ENCODE measurements around the gene FXYD7. TPM values are rescaled to one million over a fixed set of nuclear protein-coding genes. Genes with fewer than 3 reads are reported as not detected.

Gene FXYD7
- total and polyA plus RNA-seq, 2 of the 13 experiments (the other 11 are each of a cell fraction or from before 2014, with no cell fraction given): 0.55 TPM; not detected in 1

DNA sequence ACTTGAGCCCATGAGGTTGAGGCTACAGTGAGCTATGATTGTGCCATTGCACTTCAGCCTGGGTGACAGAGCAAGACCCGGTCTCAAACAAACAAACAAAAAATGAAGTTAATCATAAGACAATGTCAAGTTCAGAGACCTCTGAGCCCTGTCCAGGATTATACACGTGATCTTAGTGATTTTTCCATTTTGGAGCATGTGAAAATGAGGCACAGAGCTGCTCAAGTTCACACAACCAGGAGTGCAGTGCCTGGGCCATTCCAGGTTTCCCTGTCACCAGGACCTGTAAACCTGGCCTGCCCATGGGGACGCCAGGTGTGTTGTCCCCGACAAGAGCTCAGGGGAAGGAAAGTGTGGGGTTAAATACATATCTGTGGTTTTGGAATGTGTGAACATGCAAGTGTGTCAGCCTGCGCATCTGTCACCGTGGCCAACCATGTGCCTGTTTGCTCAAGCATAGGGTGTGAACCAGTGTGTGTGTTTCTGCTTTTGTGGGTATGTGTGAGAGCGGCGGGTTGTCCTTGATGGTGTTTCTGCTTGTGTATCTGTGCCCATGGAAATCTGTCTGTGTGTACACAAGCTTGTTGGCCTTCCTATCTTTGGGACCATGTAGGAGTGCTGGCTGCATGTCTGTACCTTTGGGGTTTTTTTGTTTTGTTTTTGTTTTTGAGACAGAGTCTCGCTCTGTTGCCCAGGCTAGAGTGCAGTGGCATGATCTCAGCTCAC is 5.9 kb upstream of the FXYD7 start (continued):
- TF ChIP-seq TBP (CRISPR knock-in tag; IDR thresholded peaks at IDR 0.05): no peak
- 0 out of 2 replicates have a peak, but pooled peaks have one; percentile 15 for TF ChIP-seq ZNF616 (CRISPR knock-in tag; IDR thresholded peaks at IDR 0.05; ENCODE audit: low read depth)
- no peak for TF ChIP-seq ZC3H13 (CRISPR knock-in tag; IDR thresholded peaks at IDR 0.05)
- no peak for TF ChIP-seq TARDBP (CRISPR knock-in tag; IDR thresholded peaks at IDR 0.05)
- TF ChIP-seq FOXA1 (IDR thresholded peaks at IDR 0.05): no peak; the same call in 1 of the 2 replicates
- peak; percentile 76; the same call in 1 of the 2 replicates for TF ChIP-seq FOXA1 (CRISPR knock-in tag; IDR thresholded peaks at IDR 0.05)
- TF ChIP-seq, protein P1, sequence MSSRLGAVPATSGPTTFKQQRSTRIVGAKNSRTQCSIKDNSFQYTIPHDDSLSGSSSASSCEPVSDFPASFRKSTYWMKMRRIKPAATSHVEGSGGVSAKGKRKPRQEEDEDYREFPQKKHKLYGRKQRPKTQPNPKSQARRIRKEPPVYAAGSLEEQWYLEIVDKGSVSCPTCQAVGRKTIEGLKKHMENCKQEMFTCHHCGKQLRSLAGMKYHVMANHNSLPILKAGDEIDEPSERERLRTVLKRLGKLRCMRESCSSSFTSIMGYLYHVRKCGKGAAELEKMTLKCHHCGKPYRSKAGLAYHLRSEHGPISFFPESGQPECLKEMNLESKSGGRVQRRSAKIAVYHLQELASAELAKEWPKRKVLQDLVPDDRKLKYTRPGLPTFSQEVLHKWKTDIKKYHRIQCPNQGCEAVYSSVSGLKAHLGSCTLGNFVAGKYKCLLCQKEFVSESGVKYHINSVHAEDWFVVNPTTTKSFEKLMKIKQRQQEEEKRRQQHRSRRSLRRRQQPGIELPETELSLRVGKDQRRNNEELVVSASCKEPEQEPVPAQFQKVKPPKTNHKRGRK (CRISPR knock-in tag; IDR thresholded peaks at IDR 0.05): no peak
- no peak; the same call in 1 of the 2 replicates for TF ChIP-seq ZFP37 (CRISPR knock-in tag; IDR thresholded peaks at IDR 0.05; ENCODE audit: borderline replicate concordance)
- no peak for TF ChIP-seq ZNF333 (CRISPR knock-in tag; IDR thresholded peaks at IDR 0.05; ENCODE audit: borderline replicate concordance)
- no peak for TF ChIP-seq U2AF2 (IDR thresholded peaks at IDR 0.05; ENCODE audit: low read depth, low read length)
- no peak for TF ChIP-seq ZNF552 (CRISPR knock-in tag; IDR thresholded peaks at IDR 0.05; ENCODE audit: borderline replicate concordance)
- TF ChIP-seq, protein P2, sequence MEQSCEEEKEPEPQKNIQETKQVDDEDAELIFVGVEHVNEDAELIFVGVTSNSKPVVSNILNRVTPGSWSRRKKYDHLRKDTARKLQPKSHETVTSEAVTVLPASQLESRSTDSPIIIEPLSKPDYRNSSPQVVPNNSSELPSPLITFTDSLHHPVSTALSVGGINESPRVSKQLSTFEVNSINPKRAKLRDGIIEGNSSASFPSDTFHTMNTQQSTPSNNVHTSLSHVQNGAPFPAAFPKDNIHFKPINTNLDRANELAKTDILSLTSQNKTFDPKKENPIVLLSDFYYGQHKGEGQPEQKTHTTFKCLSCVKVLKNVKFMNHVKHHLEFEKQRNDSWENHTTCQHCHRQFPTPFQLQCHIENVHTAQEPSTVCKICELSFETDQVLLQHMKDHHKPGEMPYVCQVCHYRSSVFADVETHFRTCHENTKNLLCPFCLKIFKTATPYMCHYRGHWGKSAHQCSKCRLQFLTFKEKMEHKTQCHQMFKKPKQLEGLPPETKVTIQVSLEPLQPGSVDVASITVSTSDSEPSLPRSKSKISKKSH (CRISPR knock-in tag; IDR thresholded peaks at IDR 0.05; ENCODE audit: borderline replicate concordance): no peak
- no peak for TF ChIP-seq NFE2L2 (IDR thresholded peaks at IDR 0.05; ENCODE audit: low read length)
- no peak for TF ChIP-seq ZFY (CRISPR knock-in tag; IDR thresholded peaks at IDR 0.05)
- TF ChIP-seq, protein P3, sequence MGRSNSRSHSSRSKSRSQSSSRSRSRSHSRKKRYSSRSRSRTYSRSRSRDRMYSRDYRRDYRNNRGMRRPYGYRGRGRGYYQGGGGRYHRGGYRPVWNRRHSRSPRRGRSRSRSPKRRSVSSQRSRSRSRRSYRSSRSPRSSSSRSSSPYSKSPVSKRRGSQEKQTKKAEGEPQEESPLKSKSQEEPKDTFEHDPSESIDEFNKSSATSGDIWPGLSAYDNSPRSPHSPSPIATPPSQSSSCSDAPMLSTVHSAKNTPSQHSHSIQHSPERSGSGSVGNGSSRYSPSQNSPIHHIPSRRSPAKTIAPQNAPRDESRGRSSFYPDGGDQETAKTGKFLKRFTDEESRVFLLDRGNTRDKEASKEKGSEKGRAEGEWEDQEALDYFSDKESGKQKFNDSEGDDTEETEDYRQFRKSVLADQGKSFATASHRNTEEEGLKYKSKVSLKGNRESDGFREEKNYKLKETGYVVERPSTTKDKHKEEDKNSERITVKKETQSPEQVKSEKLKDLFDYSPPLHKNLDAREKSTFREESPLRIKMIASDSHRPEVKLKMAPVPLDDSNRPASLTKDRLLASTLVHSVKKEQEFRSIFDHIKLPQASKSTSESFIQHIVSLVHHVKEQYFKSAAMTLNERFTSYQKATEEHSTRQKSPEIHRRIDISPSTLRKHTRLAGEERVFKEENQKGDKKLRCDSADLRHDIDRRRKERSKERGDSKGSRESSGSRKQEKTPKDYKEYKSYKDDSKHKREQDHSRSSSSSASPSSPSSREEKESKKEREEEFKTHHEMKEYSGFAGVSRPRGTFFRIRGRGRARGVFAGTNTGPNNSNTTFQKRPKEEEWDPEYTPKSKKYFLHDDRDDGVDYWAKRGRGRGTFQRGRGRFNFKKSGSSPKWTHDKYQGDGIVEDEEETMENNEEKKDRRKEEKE (IDR thresholded peaks at IDR 0.05): no peak
- TF ChIP-seq HDAC6 (IDR thresholded peaks at IDR 0.05; ENCODE audit: low read depth, low read length): no peak
- TF ChIP-seq, protein P4, sequence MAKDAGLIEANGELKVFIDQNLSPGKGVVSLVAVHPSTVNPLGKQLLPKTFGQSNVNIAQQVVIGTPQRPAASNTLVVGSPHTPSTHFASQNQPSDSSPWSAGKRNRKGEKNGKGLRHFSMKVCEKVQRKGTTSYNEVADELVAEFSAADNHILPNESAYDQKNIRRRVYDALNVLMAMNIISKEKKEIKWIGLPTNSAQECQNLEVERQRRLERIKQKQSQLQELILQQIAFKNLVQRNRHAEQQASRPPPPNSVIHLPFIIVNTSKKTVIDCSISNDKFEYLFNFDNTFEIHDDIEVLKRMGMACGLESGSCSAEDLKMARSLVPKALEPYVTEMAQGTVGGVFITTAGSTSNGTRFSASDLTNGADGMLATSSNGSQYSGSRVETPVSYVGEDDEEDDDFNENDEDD (CRISPR knock-in tag; IDR thresholded peaks at IDR 0.05; ENCODE audit: borderline replicate concordance): no peak
- TF ChIP-seq, protein P5, sequence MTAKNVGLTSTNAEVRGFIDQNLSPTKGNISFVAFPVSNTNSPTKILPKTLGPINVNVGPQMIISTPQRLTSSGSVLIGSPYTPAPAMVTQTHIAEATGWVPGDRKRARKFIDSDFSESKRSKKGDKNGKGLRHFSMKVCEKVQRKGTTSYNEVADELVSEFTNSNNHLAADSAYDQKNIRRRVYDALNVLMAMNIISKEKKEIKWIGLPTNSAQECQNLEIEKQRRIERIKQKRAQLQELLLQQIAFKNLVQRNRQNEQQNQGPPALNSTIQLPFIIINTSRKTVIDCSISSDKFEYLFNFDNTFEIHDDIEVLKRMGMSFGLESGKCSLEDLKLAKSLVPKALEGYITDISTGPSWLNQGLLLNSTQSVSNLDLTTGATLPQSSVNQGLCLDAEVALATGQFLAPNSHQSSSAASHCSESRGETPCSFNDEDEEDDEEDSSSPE (CRISPR knock-in tag; IDR thresholded peaks at IDR 0.05): no peak
- TF ChIP-seq ZBTB7B (CRISPR knock-in tag; IDR thresholded peaks at IDR 0.05): no peak

Data from HepG2 (cell line).